ENCODE results near the gene KLHL29.

The KLHL29 gene

GRCh38 chr2:23434721-23435121 lies 49.7 kb downstream of the KLHL29 start:
- FAIRE-seq (no peak), DNase-seq (ENCODE audit: insufficient read length, low spot score) (no peak)
- no peak for TF ChIP-seq CTCF (IDR thresholded peaks at IDR 0.05; ENCODE audit: insufficient read depth, missing control alignments)

GRCh38 chr2:23435250-23436035 lies 50.5 kb downstream of the KLHL29 start:
- FAIRE-seq (no peak), DNase-seq (ENCODE audit: insufficient read length, low spot score) (no peak)
- TF ChIP-seq CTCF (IDR thresholded peaks at IDR 0.05; ENCODE audit: insufficient read depth, missing control alignments), result no peak

- TF ChIP-seq CTCF (IDR thresholded peaks at IDR 0.05; ENCODE audit: insufficient read depth, missing control alignments), result no peak
- FAIRE-seq (no peak), DNase-seq (ENCODE audit: insufficient read length, low spot score) (no peak)
These were observed 51.5 kb downstream of the KLHL29 start for GRCh38 chr2:23436346-23437098.

- FAIRE-seq, result no peak
- no peak for DNase-seq (ENCODE audit: insufficient read length, low spot score)
- TF ChIP-seq CTCF (IDR thresholded peaks at IDR 0.05; ENCODE audit: insufficient read depth, missing control alignments), result no peak
These were observed 56.4 kb downstream of the KLHL29 start for GRCh38 chr2:23441414-23441813.

GRCh38 chr2:23445450-23445868 lies 60.5 kb downstream of the KLHL29 start:
- TF ChIP-seq CTCF (IDR thresholded peaks at IDR 0.05; ENCODE audit: insufficient read depth, missing control alignments), result no peak
- DNase-seq (ENCODE audit: insufficient read length, low spot score) (no peak), FAIRE-seq (peak; percentile 35)

GRCh38 chr2:23446916-23447315 lies 61.9 kb downstream of the KLHL29 start:
- no peak for FAIRE-seq
- TF ChIP-seq CTCF (IDR thresholded peaks at IDR 0.05; ENCODE audit: insufficient read depth, missing control alignments), result no peak
- DNase-seq (ENCODE audit: insufficient read length, low spot score), result no peak

GRCh38 chr2:23447405-23447804 lies 62.4 kb downstream of the KLHL29 start:
- TF ChIP-seq CTCF (IDR thresholded peaks at IDR 0.05; ENCODE audit: insufficient read depth, missing control alignments), result no peak

More at GRCh38 chr2:23447405-23447804, 62.4 kb downstream of the KLHL29 start:
- no peak for DNase-seq (ENCODE audit: insufficient read length, low spot score)
- FAIRE-seq, result no peak

All from D721Med (cell line).